ENCODE measurements around the gene CAMTA1.

DNA sequence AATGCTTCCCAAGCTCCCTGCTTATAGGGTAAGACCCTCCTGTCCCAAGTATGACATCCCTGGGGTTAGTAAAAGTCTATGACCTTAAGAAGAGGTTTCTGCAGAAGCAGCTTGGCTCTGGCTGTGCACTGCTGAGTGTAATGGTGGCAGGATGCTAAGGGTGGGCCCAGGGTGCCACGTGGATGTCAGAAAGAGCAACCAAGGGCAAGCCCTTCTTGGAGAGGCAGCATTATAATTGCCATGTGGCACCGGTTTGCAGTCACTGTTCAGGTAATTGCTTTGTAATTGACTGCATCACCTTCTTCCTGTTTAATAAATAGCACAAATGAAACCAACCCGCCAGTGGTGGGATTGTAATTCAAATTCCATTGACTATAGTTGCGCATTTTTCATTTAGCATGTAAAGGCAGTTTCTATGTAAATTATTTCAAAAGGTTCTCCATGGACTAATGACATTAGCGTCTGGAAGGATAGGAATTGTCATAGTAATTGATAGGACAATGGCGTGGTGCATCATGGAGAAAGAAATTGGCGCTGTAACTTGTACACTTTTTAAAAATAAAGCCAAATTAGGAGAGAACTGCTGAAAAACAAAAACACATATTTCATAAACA lies 495.2 kb downstream of the CAMTA1 start:
- TF ChIP-seq, protein P1, sequence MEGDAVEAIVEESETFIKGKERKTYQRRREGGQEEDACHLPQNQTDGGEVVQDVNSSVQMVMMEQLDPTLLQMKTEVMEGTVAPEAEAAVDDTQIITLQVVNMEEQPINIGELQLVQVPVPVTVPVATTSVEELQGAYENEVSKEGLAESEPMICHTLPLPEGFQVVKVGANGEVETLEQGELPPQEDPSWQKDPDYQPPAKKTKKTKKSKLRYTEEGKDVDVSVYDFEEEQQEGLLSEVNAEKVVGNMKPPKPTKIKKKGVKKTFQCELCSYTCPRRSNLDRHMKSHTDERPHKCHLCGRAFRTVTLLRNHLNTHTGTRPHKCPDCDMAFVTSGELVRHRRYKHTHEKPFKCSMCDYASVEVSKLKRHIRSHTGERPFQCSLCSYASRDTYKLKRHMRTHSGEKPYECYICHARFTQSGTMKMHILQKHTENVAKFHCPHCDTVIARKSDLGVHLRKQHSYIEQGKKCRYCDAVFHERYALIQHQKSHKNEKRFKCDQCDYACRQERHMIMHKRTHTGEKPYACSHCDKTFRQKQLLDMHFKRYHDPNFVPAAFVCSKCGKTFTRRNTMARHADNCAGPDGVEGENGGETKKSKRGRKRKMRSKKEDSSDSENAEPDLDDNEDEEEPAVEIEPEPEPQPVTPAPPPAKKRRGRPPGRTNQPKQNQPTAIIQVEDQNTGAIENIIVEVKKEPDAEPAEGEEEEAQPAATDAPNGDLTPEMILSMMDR (IDR thresholded peaks at IDR 0.05; ENCODE audit: poor library complexity): no peak
- TF ChIP-seq EZH2 (IDR thresholded peaks at IDR 0.05; ENCODE audit: borderline replicate concordance) (no peak), EZH2phosphoT487 (IDR thresholded peaks at IDR 0.05; ENCODE audit: low read depth, severe bottlenecking, unreplicated experiment) (no peak)

Measured in hepatocyte (in vitro differentiated cells).